ENCODE measurements around the gene PCDHB3.
"Not testable (repeated sequence)": the region's sequence is repeated elsewhere in the genome, so short reads cannot be mapped to it uniquely, and the experiment has no call there.

The PCDHB3 gene

DNA sequence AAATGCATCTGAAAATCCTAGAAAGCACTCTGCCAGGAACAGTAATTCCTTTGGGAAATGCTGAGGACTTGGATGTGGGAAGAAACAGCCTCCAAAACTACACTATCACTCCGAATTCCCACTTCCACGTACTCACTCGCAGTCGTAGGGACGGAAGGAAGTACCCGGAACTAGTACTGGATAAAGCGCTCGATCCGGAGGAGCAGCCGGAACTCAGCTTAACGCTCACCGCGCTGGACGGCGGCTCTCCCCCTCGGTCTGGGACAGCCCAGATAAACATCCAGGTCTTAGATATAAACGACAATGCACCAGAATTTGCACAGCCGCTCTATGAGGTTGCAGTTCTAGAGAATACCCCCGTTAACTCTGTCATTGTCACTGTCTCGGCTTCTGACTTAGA, 786 bp downstream of the PCDHB3 start:
- Histone ChIP-seq H2AFZ (ENCODE audit: low read length) (no peak overlapping the region), H3K79me2 (ENCODE audit: low read length) (no peaks in the 10 kb centered on the region), H3K9me3 (replicated peaks; ENCODE audit: insufficient read depth, low read length) (no peaks in the 10 kb centered on the region), H3K4me3 (ENCODE audit: low read length) (no peak overlapping the region), H3K9ac (ENCODE audit: low read length) (no peak overlapping the region), H3K27ac (ENCODE audit: low read length) (no peak overlapping the region), H3K27me3 (replicated peaks; ENCODE audit: insufficient read depth, low read length) (no peaks in the 10 kb centered on the region), H3F3A (ENCODE audit: insufficient read depth, low read length) (no peaks in the 10 kb centered on the region), H3K9me2 (replicated peaks; ENCODE audit: insufficient read depth, low read length) (no peaks in the 10 kb centered on the region), H3K36me3 (replicated peaks; ENCODE audit: insufficient read depth, low read length) (no peaks in the 10 kb centered on the region), H3K4me2 (ENCODE audit: low read depth, low read length) (no peak overlapping the region), H4K20me1 (ENCODE audit: insufficient read depth, low read length) (no peaks in the 10 kb centered on the region), H3K4me1 (ENCODE audit: low read length) (no peaks in the 10 kb centered on the region)
- no peak for DNase-seq
- no peak for TF ChIP-seq EZH2phosphoT487 (IDR thresholded peaks at IDR 0.05; ENCODE audit: low read length)
- TF ChIP-seq, protein P1, sequence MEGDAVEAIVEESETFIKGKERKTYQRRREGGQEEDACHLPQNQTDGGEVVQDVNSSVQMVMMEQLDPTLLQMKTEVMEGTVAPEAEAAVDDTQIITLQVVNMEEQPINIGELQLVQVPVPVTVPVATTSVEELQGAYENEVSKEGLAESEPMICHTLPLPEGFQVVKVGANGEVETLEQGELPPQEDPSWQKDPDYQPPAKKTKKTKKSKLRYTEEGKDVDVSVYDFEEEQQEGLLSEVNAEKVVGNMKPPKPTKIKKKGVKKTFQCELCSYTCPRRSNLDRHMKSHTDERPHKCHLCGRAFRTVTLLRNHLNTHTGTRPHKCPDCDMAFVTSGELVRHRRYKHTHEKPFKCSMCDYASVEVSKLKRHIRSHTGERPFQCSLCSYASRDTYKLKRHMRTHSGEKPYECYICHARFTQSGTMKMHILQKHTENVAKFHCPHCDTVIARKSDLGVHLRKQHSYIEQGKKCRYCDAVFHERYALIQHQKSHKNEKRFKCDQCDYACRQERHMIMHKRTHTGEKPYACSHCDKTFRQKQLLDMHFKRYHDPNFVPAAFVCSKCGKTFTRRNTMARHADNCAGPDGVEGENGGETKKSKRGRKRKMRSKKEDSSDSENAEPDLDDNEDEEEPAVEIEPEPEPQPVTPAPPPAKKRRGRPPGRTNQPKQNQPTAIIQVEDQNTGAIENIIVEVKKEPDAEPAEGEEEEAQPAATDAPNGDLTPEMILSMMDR (IDR thresholded peaks at IDR 0.05; ENCODE audit: low read length): no peak
- TF ChIP-seq EZH2 (optimal IDR thresholded peaks at IDR 0.05; ENCODE audit: low read depth, low read length): no peak

DNA sequence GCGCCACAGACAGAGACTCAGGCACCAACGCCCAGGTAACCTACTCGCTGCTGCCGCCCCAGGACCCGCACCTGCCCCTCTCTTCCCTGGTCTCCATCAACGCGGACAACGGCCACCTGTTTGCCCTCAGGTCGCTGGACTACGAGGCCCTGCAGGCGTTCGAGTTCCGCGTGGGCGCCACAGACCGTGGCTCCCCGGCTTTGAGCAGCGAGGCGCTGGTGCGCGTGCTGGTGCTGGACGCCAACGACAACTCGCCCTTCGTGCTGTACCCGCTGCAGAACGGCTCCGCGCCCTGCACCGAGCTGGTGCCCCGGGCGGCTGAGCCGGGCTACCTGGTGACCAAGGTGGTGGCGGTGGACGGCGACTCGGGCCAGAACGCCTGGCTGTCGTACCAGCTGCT, 1.8 kb downstream of the PCDHB3 start:
- H3K4me2 ChIP-seq (ENCODE audit: low read depth, low read length); H3K27ac ChIP-seq (ENCODE audit: low read length); H4K20me1 ChIP-seq (ENCODE audit: insufficient read depth, low read length); H3K9me2 ChIP-seq (replicated peaks; ENCODE audit: insufficient read depth, low read length); H3K4me1 ChIP-seq (ENCODE audit: low read length); H3F3A ChIP-seq (ENCODE audit: insufficient read depth, low read length); DNase-seq; H3K9ac ChIP-seq (ENCODE audit: low read length); H2AFZ ChIP-seq (ENCODE audit: low read length); H3K79me2 ChIP-seq (ENCODE audit: low read length); H3K4me3 ChIP-seq (ENCODE audit: low read length); H3K9me3 ChIP-seq (replicated peaks; ENCODE audit: insufficient read depth, low read length); H3K36me3 ChIP-seq (replicated peaks; ENCODE audit: insufficient read depth, low read length); H3K27me3 ChIP-seq (replicated peaks; ENCODE audit: insufficient read depth, low read length): not testable (repeated sequence)

DNA sequence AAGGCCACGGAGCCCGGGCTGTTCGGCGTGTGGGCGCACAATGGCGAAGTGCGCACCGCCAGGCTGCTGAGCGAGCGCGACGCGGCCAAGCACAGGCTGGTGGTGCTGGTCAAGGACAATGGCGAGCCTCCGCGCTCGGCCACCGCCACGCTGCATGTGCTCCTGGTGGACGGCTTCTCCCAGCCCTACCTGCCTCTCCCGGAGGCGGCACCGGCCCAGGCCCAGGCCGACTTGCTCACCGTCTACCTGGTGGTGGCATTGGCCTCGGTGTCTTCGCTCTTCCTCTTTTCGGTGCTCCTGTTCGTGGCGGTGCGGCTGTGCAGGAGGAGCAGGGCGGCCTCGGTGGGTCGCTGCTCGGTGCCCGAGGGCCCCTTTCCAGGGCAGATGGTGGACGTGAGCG, 2.2 kb downstream of the PCDHB3 start:
- DNase-seq; H3K36me3 ChIP-seq (replicated peaks; ENCODE audit: insufficient read depth, low read length); H3K79me2 ChIP-seq (ENCODE audit: low read length); H3K9me3 ChIP-seq (replicated peaks; ENCODE audit: insufficient read depth, low read length); H3K4me2 ChIP-seq (ENCODE audit: low read depth, low read length); H3K27ac ChIP-seq (ENCODE audit: low read length); H3K4me1 ChIP-seq (ENCODE audit: low read length); H4K20me1 ChIP-seq (ENCODE audit: insufficient read depth, low read length); H2AFZ ChIP-seq (ENCODE audit: low read length); H3K27me3 ChIP-seq (replicated peaks; ENCODE audit: insufficient read depth, low read length); H3K9me2 ChIP-seq (replicated peaks; ENCODE audit: insufficient read depth, low read length); H3K4me3 ChIP-seq (ENCODE audit: low read length); H3K9ac ChIP-seq (ENCODE audit: low read length); H3F3A ChIP-seq (ENCODE audit: insufficient read depth, low read length): not testable (repeated sequence)

DNA sequence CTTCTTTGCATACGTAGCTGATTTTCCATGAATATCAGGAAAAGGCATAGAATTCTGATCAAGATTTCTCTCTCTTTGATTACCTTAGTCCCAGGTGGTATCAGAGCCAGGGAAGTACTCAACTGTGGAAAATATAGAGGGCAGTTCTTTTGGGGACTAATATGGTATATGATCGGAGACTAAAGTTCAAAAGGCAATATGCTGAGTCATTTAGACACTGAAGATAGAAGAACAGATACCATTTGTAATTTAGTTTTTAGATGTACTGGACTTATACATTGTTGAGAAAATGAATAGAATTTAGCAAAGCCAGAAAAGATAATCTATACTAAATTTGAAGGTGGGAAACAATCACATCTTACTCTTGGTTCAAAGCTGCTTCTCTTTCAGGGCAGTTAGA, 5.1 kb downstream of the PCDHB3 start:
- Histone ChIP-seq H3K4me2 (ENCODE audit: low read depth, low read length) (no peak overlapping the region), H3K79me2 (ENCODE audit: low read length) (no peaks in the 10 kb centered on the region), H3F3A (ENCODE audit: insufficient read depth, low read length) (no peaks in the 10 kb centered on the region), H3K4me3 (ENCODE audit: low read length) (no peak overlapping the region), H3K9me2 (replicated peaks; ENCODE audit: insufficient read depth, low read length) (no peaks in the 10 kb centered on the region), H3K9ac (ENCODE audit: low read length) (no peak overlapping the region), H3K9me3 (replicated peaks; ENCODE audit: insufficient read depth, low read length) (no peaks in the 10 kb centered on the region), H3K27me3 (replicated peaks; ENCODE audit: insufficient read depth, low read length) (no peaks in the 10 kb centered on the region), H3K27ac (ENCODE audit: low read length) (no peak overlapping the region), H3K4me1 (ENCODE audit: low read length) (no peaks in the 10 kb centered on the region), H3K36me3 (replicated peaks; ENCODE audit: insufficient read depth, low read length) (no peaks in the 10 kb centered on the region), H4K20me1 (ENCODE audit: insufficient read depth, low read length) (no peaks in the 10 kb centered on the region), H2AFZ (ENCODE audit: low read length) (no peak overlapping the region)
- no peak for DNase-seq
- TF ChIP-seq EZH2 (optimal IDR thresholded peaks at IDR 0.05; ENCODE audit: low read depth, low read length) (no peak), EZH2phosphoT487 (IDR thresholded peaks at IDR 0.05; ENCODE audit: low read length) (no peak)
- TF ChIP-seq, protein P1 (IDR thresholded peaks at IDR 0.05; ENCODE audit: low read length): no peak

Measured in MM.1S (cell line).